HG02798 (cell line): ENCODE data around the gene VPREB1.
"Not testable (repeated sequence)": the region's sequence is repeated elsewhere in the genome, so short reads cannot be mapped to it uniquely, and the experiment has no call there.

Experiments
- ATAC-seq: cut with Tn5 transposase; IDR thresholded peaks from one replicate; pipeline ENCODE4 v1.9.1; 2021; ENCODE audit warnings: mild to moderate bottlenecking; ENCODE audit not compliant: unreplicated experiment, poor library complexity

VPREB1 gene

DNA sequence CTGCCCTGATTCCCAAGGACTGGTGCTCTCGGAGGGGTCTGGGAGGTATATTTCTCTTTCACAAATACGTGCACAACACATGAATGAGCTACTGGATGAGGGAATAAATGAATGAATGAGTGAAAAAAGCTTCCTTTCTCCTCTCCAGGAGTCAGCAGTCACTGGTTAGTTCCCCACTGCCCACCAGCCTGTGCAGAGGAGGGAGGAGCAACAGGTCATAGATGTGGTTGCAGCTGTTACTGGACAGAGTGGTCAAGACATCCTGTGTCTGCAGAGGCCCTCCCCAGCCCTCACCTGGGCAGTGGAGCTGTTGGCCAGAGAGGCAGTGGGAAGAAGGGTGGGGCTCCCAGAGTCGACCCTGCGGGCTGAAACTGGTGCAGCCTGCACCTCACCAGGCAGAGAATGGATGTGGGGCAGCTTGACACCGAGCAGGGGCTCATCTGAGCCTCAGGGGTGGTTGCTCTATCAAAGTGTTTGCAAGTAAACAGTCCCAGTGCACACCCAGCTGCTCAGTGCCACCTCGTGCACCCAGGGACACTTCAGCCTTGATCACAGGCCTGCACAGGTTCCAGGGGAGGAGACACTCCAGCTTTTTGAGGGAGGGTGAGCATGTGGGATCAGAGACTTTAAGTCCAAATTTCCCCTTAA, 1.4 kb upstream of the VPREB1 start:
- ATAC-seq = no peak

GRCh38 chr22:22245256-22245909, 797 bp downstream of the VPREB1 start:
- ATAC-seq = no peak

- ATAC-seq = no peak
Observed at GRCh38 chr22:22245935-22246525, 1.4 kb downstream of the VPREB1 start.

- no peak for ATAC-seq
Observed at GRCh38 chr22:22246706-22247105, 2.1 kb downstream of the VPREB1 start.

DNA sequence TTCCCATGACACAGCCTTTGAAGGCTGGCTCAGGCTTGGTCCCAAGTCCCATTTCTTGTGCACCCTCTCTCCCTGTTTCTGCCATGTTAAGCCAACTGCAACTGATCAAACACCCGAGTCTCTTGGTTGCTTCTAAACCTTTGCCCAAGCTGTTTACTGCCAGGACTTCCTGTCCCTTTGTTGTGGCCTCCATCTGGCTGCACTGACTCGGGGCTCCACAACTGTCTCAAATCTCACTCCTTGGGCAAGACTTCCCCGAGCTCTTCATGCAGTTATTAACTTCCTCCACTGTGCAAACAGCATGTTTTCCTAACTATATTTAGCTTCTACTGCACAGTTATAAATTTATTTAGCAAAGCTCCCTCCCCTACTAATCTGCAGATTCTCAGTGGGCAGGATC, 4.3 kb downstream of the VPREB1 start:
- ATAC-seq = no peak

- not testable (repeated sequence) for ATAC-seq
Observed at GRCh38 chr22:22250651-22251050, 6.1 kb downstream of the VPREB1 start.

DNA sequence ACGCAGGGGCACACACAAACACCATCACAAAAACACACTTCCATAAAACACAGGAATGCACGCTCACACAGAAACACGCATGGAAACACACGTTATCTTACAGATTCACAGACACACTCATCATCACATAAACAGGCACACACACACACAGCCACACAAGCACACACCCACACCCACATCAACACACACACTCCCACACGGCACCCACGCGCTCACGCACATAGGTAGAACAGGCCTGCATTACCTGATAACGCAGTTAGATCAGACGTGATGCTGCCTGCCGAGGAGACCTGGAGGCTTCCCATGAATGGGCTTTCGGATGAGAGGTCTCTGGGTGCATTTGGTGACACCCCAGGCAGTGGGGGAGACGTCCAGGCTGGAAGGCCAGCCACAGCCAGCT, 11.5 kb downstream of the VPREB1 start:
- ATAC-seq = not testable (repeated sequence)

DNA sequence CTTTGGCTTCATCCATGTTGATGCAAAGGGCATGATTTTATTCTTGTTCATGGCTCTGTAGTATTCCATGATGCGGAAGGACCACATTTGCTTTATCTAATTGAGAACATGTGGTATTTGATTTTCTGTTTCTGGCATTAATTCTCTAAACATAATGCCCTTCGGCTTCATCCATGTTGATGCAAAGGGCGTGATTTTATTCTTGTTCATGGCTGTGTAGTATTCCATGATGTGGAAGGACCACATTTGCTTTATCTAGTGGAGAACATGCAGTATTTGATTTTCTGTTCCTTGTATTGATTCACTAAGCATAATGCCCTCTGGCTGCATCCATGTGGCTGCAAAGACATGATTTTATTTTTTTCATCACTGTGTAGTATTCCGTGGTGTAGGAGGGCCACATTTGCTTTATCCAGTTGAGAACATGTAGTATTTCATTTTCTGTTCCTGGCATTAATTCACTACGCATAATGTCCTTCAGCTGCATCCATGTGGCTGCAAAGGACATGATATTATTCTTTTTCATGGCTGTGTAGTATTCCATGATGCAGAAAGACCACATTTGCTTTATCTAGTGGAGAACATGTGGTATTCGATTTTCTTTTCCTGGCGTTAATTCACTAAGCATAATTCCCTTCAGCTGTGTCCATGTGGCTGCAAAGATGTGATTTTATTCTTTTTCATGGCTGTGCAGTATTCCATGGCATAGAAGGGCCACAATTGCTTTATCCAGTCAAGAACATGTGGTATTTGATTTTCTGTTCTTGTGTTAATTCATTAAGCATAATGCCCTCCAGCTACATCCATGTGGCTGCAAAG, 14.2 kb downstream of the VPREB1 start:
- ATAC-seq = not testable (repeated sequence)

DNA sequence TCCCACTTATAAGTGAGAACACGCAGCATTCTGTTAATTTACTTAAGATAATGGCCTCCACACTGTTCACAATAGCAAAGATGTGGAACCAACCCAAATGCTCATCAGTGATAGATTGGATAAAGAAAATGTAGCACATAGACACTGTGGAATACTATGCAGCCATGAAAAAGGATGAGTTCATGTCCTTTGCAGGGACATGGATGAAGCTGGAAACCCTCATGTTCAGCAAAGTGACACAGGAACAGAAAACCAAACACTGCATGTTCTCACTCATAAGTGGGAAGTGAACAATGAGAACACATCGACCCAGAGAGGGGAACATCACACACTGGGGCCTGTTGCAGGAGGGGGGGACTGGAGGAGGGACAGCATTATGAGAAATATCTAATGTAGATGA, 15.6 kb downstream of the VPREB1 start:
- ATAC-seq = not testable (repeated sequence)

GRCh38 chr22:22260586-22260985, 16.0 kb downstream of the VPREB1 start:
- not testable (repeated sequence) for ATAC-seq

- not testable (repeated sequence) for ATAC-seq
Observed at GRCh38 chr22:22262332-22263074, 17.9 kb downstream of the VPREB1 start.

DNA sequence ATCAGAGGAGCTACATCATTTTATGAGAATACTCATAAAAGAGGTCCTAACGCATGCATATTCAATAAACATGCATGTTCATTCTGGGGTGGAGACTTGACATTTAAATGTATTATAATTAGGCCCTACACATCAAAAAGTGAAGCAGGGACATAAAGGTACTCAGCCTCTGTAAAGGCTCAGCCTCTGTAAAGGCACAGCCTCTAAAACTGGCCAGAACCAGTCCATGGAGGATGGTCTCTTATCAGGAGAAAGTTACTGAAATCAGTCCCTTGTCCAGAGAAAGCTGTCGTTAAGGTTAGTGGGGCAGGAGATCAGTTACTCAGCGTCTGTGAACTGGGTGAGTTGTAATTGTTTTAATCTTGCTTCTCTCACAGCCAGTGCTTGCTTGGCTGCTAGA, 19.2 kb downstream of the VPREB1 start:
- ATAC-seq = not testable (repeated sequence)

- ATAC-seq = not testable (repeated sequence)
Observed at GRCh38 chr22:22270036-22270676, 25.6 kb downstream of the VPREB1 start.

- ATAC-seq = not testable (repeated sequence)
Observed at GRCh38 chr22:22277423-22277822, 32.8 kb downstream of the VPREB1 start.

DNA sequence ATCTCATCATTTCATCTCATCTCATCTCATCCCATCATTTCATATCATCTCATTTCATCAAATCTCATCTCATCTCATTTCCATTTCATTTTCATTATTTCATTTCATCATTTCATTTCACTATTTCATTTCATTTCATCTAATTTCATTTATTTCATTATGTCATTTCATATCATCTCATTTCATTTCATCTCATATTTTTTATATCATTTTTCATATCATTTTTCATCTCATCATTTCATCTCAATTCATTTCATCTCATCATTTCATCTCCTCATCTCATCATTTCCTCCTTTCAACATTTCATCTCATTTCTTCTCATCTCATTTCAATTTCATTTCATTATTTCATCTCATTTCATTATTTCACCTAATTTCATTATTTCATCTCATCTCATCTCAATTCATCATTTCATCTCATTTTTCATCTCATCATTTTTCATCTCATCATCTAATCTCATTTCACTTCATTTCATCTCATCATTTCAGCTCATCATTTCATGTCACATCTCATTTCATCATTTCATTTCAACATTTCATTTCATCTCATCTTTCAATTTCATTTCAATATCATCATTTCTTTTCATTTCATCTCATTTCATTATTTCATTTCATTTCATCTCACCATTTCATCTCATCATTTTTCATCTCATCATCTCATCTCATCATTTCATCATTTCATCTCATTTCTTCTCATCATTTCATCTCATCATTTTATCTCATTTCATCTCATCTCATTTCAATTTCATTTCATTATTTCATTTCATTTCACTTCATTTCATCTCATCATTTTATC, 40.6 kb downstream of the VPREB1 start:
- not testable (repeated sequence) for ATAC-seq

- ATAC-seq = not testable (repeated sequence)
Observed at GRCh38 chr22:22286390-22287105, 42.0 kb downstream of the VPREB1 start.

GRCh38 chr22:22287106-22287626, 42.6 kb downstream of the VPREB1 start:
- ATAC-seq = not testable (repeated sequence)

DNA sequence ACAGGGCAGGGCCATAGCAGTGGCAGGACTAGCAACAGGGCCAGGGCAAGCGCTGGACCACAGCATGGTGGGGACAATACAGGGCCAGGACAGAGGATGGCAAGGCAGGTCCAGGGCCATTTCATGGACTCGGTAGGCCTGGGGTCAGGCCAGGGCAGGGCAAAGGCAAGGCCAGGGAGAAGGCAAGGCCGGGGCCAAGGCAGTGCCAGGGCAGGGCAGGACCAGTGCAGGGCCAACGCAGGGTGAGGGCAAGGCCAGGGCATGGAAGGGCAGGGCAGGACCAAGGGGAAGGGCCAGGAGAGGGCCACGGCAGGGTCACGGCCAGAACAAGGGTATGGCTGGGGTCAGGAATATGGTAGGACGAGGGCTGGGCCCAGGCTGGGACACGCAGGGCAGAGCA, 45.1 kb downstream of the VPREB1 start:
- ATAC-seq = not testable (repeated sequence)
